GM18505 (cell line): ENCODE measurements around the gene ELOA.
"Not testable (repeated sequence)": the region's sequence is repeated elsewhere in the genome, so short reads cannot be mapped to it uniquely, and the experiment has no call there.

Source experiments
- ATAC-seq: cut with Tn5 transposase; IDR thresholded peaks from one replicate; pipeline ENCODE4 v1.9.1; 2021; ENCODE audit not compliant: unreplicated experiment
- POLR2A ChIP-seq: IDR thresholded peaks from 4 replicates; pipeline ENCODE4 v1.6.1; 2011; ENCODE audit warnings: borderline replicate concordance; ENCODE audit not compliant: insufficient read depth, insufficient read length; ENCODE audit errors: extremely low read depth

Gene ELOA

GRCh38 chr1:23784846-23785245 is 41.6 kb downstream of the ELOA start:
- no peak for ATAC-seq
- TF ChIP-seq POLR2A, result no peak

- no peak for TF ChIP-seq POLR2A
- no peak for ATAC-seq
Measured at GRCh38 chr1:23787701-23788100, 44.4 kb downstream of the ELOA start.

- no peak for ATAC-seq
- no peak for TF ChIP-seq POLR2A
Measured at GRCh38 chr1:23788695-23789094, 45.4 kb downstream of the ELOA start.

GRCh38 chr1:23790696-23791515 is 47.6 kb downstream of the ELOA start, which contains the start of gene LYPLA2:
Gene LYPLA2 (plus strand): TSS chr1:23791145. CDS start chr1:23792683, 1,538 bp downstream.
- no peak for ATAC-seq
- peak; percentile 76 for TF ChIP-seq POLR2A

- no peak for TF ChIP-seq POLR2A
- ATAC-seq, result no peak
Measured at GRCh38 chr1:23791516-23792047, 48.3 kb downstream of the ELOA start.

GRCh38 chr1:23792151-23792945 is 49.1 kb downstream of the ELOA start:
- ATAC-seq, result no peak
- TF ChIP-seq POLR2A, result no peak

- TF ChIP-seq POLR2A, result no peak
- no peak for ATAC-seq
Measured at GRCh38 chr1:23793018-23793781, 49.9 kb downstream of the ELOA start.

GRCh38 chr1:23793861-23794731 is 50.8 kb downstream of the ELOA start:
- ATAC-seq, result no peak
- no peak for TF ChIP-seq POLR2A

- not testable (repeated sequence) for ATAC-seq
Measured at GRCh38 chr1:23794732-23795182, 51.5 kb downstream of the ELOA start.

- TF ChIP-seq POLR2A, result peak; percentile 10
- ATAC-seq, result no peak
Measured at GRCh38 chr1:23795676-23796465, 52.6 kb downstream of the ELOA start.

GRCh38 chr1:23796466-23797271 is 53.4 kb downstream of the ELOA start:
- ATAC-seq, result no peak
- no peak for TF ChIP-seq POLR2A
